Frontal cortex (tissue), 4 donors: ENCODE data around the gene PGGHG. TPM values are rescaled to one million over a fixed set of nuclear protein-coding genes. Genes with fewer than 3 reads are reported as not detected.

Experiments used
- DNase-seq, 2 donors: peaks; one replicate each; pipeline ENCODE4 v3.0.0; 2012; ENCODE audit warnings: low spot score in 2 of 2
- FAIRE-seq: peaks from 2 replicates; lab custom pipeline; 2012; peaks lifted over from hg19 to GRCh38; lab: Jason Lieb, UNC
- small RNA-seq: library from RNA; depleted of rRNA; stranded (forward); fragments of <200 nt; gene quantifications from one replicate; pipeline ENCODE3, GENCODE V24; 2014
- total RNA-seq: library from RNA; depleted of rRNA; stranded (reverse); fragments of >200 nt; gene quantifications from one replicate; pipeline ENCODE4 v1.2.3, GENCODE V29; 2014
- donor health status: control.
- donor health status: control.
- donor health status: control.

Gene PGGHG
- total RNA-seq, 1 donor from 2014 or later: 0.41 TPM

GRCh38 chr11:340539-341512 is 51.9 kb downstream of the PGGHG start:
- DNase-seq: no peak
- FAIRE-seq: no peak

DNA sequence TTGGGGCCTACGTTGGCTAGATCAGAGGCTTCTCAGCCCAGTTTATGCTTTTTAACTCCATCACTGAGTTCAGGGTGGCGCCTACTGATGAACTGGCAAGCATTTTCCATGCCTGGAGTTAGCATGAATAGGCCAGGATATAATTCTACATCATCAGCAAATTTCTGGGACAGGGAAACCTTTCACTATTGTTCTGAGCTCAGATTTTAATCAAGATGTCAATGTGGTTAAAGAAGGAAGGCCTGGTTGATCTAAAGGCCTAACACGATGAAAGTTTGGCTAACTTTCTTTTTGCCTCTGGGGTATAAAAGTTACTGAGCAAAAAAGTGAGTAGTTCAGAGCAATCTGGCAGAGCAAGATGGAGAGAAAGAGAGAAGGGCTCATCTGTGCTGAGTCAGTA is 53.4 kb downstream of the PGGHG start:
- DNase-seq (no peak), FAIRE-seq (no peak)

DNA sequence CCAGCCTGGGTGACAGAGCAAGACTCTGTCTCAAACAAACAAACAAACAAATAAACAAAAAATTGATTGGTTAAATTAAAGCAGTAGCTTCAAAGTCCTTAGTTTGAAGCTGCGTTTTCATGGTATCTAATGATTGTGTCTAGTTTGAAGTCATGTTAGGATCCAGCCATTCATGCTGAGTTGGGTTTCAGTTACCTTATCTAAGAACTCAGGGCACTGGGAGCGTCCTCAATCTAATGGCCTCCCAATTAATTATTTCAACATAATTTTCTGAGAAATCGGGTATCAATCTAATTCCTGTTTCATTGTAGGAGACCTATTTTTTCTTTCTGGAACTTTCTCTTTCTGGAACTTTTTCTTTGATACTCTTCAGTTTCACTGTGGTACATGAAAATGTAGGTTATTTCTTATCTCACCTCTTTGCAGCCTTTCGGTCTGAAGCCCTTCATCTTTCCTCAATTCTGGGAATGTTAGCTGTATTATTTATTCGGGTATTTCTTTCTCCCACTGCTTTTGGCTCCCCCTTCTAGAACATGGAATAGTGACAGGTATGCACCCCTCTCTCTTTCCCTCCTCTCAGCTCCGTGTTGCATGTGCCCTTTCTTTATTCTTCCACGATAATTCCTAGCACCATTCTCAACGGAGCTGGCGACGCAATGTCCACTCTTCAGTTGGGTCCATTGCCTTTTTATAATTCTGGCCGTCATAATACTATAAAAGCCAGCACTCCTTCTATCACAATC is 56.1 kb downstream of the PGGHG start:
- DNase-seq (no peak), FAIRE-seq (no peak)

Small RNAs within 50 kb of the gene (small RNA-seq; reads per million reads assigned to genes)
- not detected for gene AC136475.6

Other genes starting within 250 kb of the PGGHG start
- gene SCGB1C1, start 96.0 kb upstream of the PGGHG start, total RNA-seq: not detected
- gene BET1L, start 81.7 kb upstream of the PGGHG start, total RNA-seq: 5.3 TPM
- gene RIC8A, start 81.4 kb upstream of the PGGHG start, total RNA-seq: 135 TPM
- 12.6 TPM for gene SIRT3, start 52.8 kb upstream of the PGGHG start, total RNA-seq
- gene PSMD13, start 52.1 kb upstream of the PGGHG start, total RNA-seq: 102 TPM
- gene NLRP6, start 10.7 kb upstream of the PGGHG start, total RNA-seq: not detected
- not detected for gene IFITM5, start 10.4 kb downstream of the PGGHG start, total RNA-seq
- gene IFITM2, start 18.7 kb downstream of the PGGHG start, total RNA-seq: 5.3 TPM
- gene IFITM1, start 24.9 kb downstream of the PGGHG start, total RNA-seq: 6.9 TPM
- 1.6 TPM for gene IFITM3, start 31.7 kb downstream of the PGGHG start, total RNA-seq
- 88.9 TPM for gene B4GALNT4, start 80.4 kb downstream of the PGGHG start, total RNA-seq
- not detected for gene PKP3, start 105.1 kb downstream of the PGGHG start, total RNA-seq
- gene SIGIRR, start 125.9 kb downstream of the PGGHG start, total RNA-seq: 7.3 TPM
- gene ANO9, start 152.9 kb downstream of the PGGHG start, total RNA-seq: not detected
- 21.6 TPM for gene PTDSS2, start 161.2 kb downstream of the PGGHG start, total RNA-seq
- 38.7 TPM for gene RNH1, start 218.1 kb downstream of the PGGHG start, total RNA-seq
- gene HRAS, start 246.4 kb downstream of the PGGHG start, total RNA-seq: 43.6 TPM
- gene LRRC56, start 248.4 kb downstream of the PGGHG start, total RNA-seq: 1.2 TPM